Right atrium auricular region (tissue), 2 donors: ENCODE measurements around the gene TRPM2. TPM values are rescaled to one million over a fixed set of nuclear protein-coding genes. Genes with fewer than 3 reads are reported as not detected.

Source experiments
- DNase-seq: peaks from one replicate; pipeline ENCODE4 v3.0.0-alpha.2; 2019; ENCODE audit warnings: low spot score
- H3K27ac ChIP-seq, 2 donors: fragments of 200-600 bp; sonication (generic); 1 replicate in 1 of 2; 2 replicates in 1 of 2; pipeline ENCODE4 v1.5.1; 2016 to 2019
- H3K27me3 ChIP-seq, 2 donors: fragments of 200-600 bp; sonication (generic); one replicate each; pipeline versions ENCODE4 v1.5.1 to v1.6.0; 2017 to 2019
- H3K36me3 ChIP-seq: fragments of 200-600 bp; sonication (generic); one replicate; pipeline ENCODE4 v1.5.1; 2016
- H3K4me1 ChIP-seq, 2 donors: fragments of 200-600 bp; sonication (generic); one replicate each; pipeline versions ENCODE4 v1.5.1 to v1.6.0; 2017 to 2019
- H3K4me3 ChIP-seq, 2 donors: fragments of 200-600 bp; sonication (generic); 1 replicate in 1 of 2; 2 replicates in 1 of 2; pipeline ENCODE4 v1.5.1; 2017 to 2019; ENCODE audit warnings: mild to moderate bottlenecking in 1 of 2, moderate library complexity in 1 of 2
- H3K9me3 ChIP-seq, 2 donors: fragments of 200-600 bp; sonication (generic); one replicate each; pipeline ENCODE4 v1.5.1; 2019
- CTCF ChIP-seq, 2 donors: fragments of 200-600 bp; sonication (generic); IDR thresholded peaks; one replicate each; pipeline ENCODE4 v1.5.1; 2019; ENCODE audit warnings: antibody characterized with exemption in 2 of 2
- total RNA-seq, 2 donors: library from RNA; depleted of rRNA; stranded (reverse); fragments of >200 nt; gene quantifications; one replicate each; pipeline ENCODE4 v1.1.0, GENCODE V29; 2016

Gene TRPM2
- total RNA-seq, result under 1 TPM; 0.75 to 0.89 TPM

- H3K4me3 ChIP-seq, result peak within 1 kb of the TSS in 1 of 2 donors; percentile 11
- no peak for TF ChIP-seq CTCF (IDR thresholded peaks at IDR 0.05)
- no peaks in the 10 kb centered on the region for H3K9me3 ChIP-seq
- H3K4me1 ChIP-seq, result peaks cover 0 to 7% of the 10 kb centered on the region in 2 donors
- H3K27ac ChIP-seq, result peak within 1 kb of the TSS in 1 of 2 donors; percentile 48
- no peaks in the 10 kb centered on the region for H3K36me3 ChIP-seq
- H3K27me3 ChIP-seq, result peaks cover 0 to 3% of the 10 kb centered on the region in 2 donors
- DNase-seq, result no peak
These were observed at the start of gene TRPM2 for GRCh38 chr21:44353191-44353970. TSS of gene TRPM2 (plus strand) at chr21:44353621. CDS start at chr21:44353701, 80 bp downstream.

GRCh38 chr21:44304011-44304616 lies 49.3 kb upstream of the TRPM2 start:
- Histone ChIP-seq H3K36me3 (peaks cover 7% of the 10 kb centered on the region), H3K27me3 (no peaks in the 10 kb centered on the region), H3K4me3 (no peak overlapping the region), H3K9me3 (no peaks in the 10 kb centered on the region), H3K4me1 (peaks cover 0 to 57% of the 10 kb centered on the region in 2 donors), H3K27ac (no peak overlapping the region)
- DNase-seq, result no peak
- TF ChIP-seq CTCF (IDR thresholded peaks at IDR 0.05), result no peak

- peak in 1 of 2 donors; percentile 68 for TF ChIP-seq CTCF (IDR thresholded peaks at IDR 0.05)
- Histone ChIP-seq H3K27ac (no peak overlapping the region), H3K36me3 (peaks cover 7% of the 10 kb centered on the region), H3K4me3 (no peak overlapping the region), H3K27me3 (no peaks in the 10 kb centered on the region), H3K4me1 (peaks cover 0 to 52% of the 10 kb centered on the region in 2 donors), H3K9me3 (no peaks in the 10 kb centered on the region)
- no peak for DNase-seq
These were observed 48.5 kb upstream of the TRPM2 start for GRCh38 chr21:44304877-44305293.

- H3K4me3 ChIP-seq, result no peak overlapping the region
- no peaks in the 10 kb centered on the region for H3K9me3 ChIP-seq
- H3K36me3 ChIP-seq, result peaks cover 8% of the 10 kb centered on the region
- H3K4me1 ChIP-seq, result peaks cover 0 to 49% of the 10 kb centered on the region in 2 donors
- no peak for DNase-seq
- H3K27me3 ChIP-seq, result no peaks in the 10 kb centered on the region
- no peak for TF ChIP-seq CTCF (IDR thresholded peaks at IDR 0.05)
- no peak overlapping the region for H3K27ac ChIP-seq
These were observed 47.7 kb upstream of the TRPM2 start for GRCh38 chr21:44305691-44306090.

GRCh38 chr21:44306936-44307704 lies 46.3 kb upstream of the TRPM2 start:
- H3K9me3 ChIP-seq, result no peaks in the 10 kb centered on the region
- H3K27me3 ChIP-seq, result no peaks in the 10 kb centered on the region
- H3K4me1 ChIP-seq, result peaks cover 0 to 35% of the 10 kb centered on the region in 2 donors
- no peak overlapping the region for H3K27ac ChIP-seq
- no peak overlapping the region for H3K4me3 ChIP-seq
- H3K36me3 ChIP-seq, result peaks cover 22% of the 10 kb centered on the region
- no peak for TF ChIP-seq CTCF (IDR thresholded peaks at IDR 0.05)
- DNase-seq, result no peak
